PFSK-1 (cell line): Measurements from ENCODE around the gene RPP25L.

Experiments used
- FOXP2 ChIP-seq: optimal IDR thresholded peaks from 2 replicates; pipeline ENCODE3; 2011; ENCODE audit warnings: borderline replicate concordance, control low read depth, inconsistent platforms; ENCODE audit not compliant: insufficient read depth; ENCODE audit errors: extremely low read length, extremely low read depth
- POLR2AphosphoS5 ChIP-seq: IDR thresholded peaks from 2 replicates; pipeline ENCODE4 v1.6.1; 2012; ENCODE audit warnings: low read depth, mild to moderate bottlenecking, control low read depth, low read length, moderate library complexity
- REST ChIP-seq, 2 experiments: IDR thresholded peaks; 2 replicates each; pipeline versions ENCODE4 v1.6.1 to v1.8.0; 2011 to 2012; ENCODE audit warnings: low read depth in 2 of 2, low read length in 2 of 2, control low read depth in 1 of 2, inconsistent platforms in 1 of 2, mild to moderate bottlenecking in 1 of 2, moderate library complexity in 1 of 2; ENCODE audit not compliant: insufficient read depth in 1 of 2
- SIN3A ChIP-seq: IDR thresholded peaks from 2 replicates; pipeline ENCODE4 v1.6.1; 2012; ENCODE audit warnings: mild to moderate bottlenecking, low read length, moderate library complexity, borderline replicate concordance; ENCODE audit not compliant: insufficient read depth
- TAF1 ChIP-seq: IDR thresholded peaks from 2 replicates; pipeline ENCODE4 v1.6.1; 2012; ENCODE audit warnings: low read length, control low read depth, borderline replicate concordance; ENCODE audit not compliant: insufficient read depth

Gene RPP25L

GRCh38 chr9:34572092-34572491 is 39.8 kb downstream of the RPP25L start:
- TF ChIP-seq SIN3A (no peak), FOXP2 (no peak), REST (IDR thresholded peaks at IDR 0.05; ENCODE audit: insufficient read depth in 1 of 2, low read depth in 2 of 2, low read length in 2 of 2) (no peak), POLR2AphosphoS5 (no peak), TAF1 (no peak)

- TF ChIP-seq FOXP2 (no peak), TAF1 (no peak), POLR2AphosphoS5 (no peak), REST (IDR thresholded peaks at IDR 0.05; ENCODE audit: insufficient read depth in 1 of 2, low read depth in 2 of 2, low read length in 2 of 2) (no peak), SIN3A (no peak)
Measured at GRCh38 chr9:34571481-34571810, 40.5 kb downstream of the RPP25L start.

GRCh38 chr9:34570809-34571480 is 41.0 kb downstream of the RPP25L start:
- no peak for TF ChIP-seq POLR2AphosphoS5
- no peak for TF ChIP-seq SIN3A
- TF ChIP-seq TAF1: no peak
- TF ChIP-seq FOXP2: no peak
- no peak for TF ChIP-seq REST (IDR thresholded peaks at IDR 0.05; ENCODE audit: insufficient read depth in 1 of 2, low read depth in 2 of 2, low read length in 2 of 2)

- TF ChIP-seq TAF1: no peak
- TF ChIP-seq POLR2AphosphoS5: no peak
- TF ChIP-seq REST (IDR thresholded peaks at IDR 0.05; ENCODE audit: insufficient read depth in 1 of 2, low read depth in 2 of 2, low read length in 2 of 2): no peak
- no peak for TF ChIP-seq FOXP2
- no peak for TF ChIP-seq SIN3A
Measured at GRCh38 chr9:34570376-34570775, 41.5 kb downstream of the RPP25L start.

- no peak for TF ChIP-seq FOXP2
- no peak for TF ChIP-seq TAF1
- TF ChIP-seq POLR2AphosphoS5: no peak
Measured at GRCh38 chr9:34568774-34569173, 43.1 kb downstream of the RPP25L start.

GRCh38 chr9:34568133-34568532 is 43.8 kb downstream of the RPP25L start:
- TF ChIP-seq SIN3A (no peak), TAF1 (no peak), POLR2AphosphoS5 (no peak), FOXP2 (no peak), REST (IDR thresholded peaks at IDR 0.05; ENCODE audit: insufficient read depth in 1 of 2, low read depth in 2 of 2, low read length in 2 of 2) (no peak)
